ENCODE data around the gene P4HA1. TPM values are rescaled to one million over a fixed set of nuclear protein-coding genes. Genes with fewer than 3 reads are reported as not detected.
"Not testable (repeated sequence)": the region's sequence is repeated elsewhere in the genome, so short reads cannot be mapped to it uniquely, and the experiment has no call there.

Gene P4HA1
- total RNA-seq, 1 donor from 2014 or later: 54.8 TPM

DNA sequence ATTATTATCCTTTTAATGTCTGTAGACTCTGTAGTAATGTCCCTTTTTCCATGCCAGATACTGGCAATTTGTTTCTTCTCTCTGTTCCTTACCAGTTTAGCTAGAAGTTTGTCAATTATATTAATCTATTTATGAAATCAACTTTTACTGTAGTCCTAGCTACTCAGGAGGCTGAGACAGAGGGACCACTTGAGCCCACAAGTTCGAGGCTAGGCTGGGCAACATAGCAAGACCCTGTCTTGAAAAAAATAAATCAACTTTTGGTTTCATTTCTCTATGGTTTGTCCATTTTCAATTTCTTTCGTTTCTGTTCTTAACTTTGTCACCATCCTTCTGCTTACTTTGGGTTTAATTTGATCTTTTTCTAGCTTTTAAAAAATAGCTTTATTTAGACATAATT, 99.6 kb downstream of the P4HA1 start:
- no peak for DNase-seq (ENCODE audit: low spot score)
- intact Hi-C loops (cut with DNase I): no loop called here

DNA sequence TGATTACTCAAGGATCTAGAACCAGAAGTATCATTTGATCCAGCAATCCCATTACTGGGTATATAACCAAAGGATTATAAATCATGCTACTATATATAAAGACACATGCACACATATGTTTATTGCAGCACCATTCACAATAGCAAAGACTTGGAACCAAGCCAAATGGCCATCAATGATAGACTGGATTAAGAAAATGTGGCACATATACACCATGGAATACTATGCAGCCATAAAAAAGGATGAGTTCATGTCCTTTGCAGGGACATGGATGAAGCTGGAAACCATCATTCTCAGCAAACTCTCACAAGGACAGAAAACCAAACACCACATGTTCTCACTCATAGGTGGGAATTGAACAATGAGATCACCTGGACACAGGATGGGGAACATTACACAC, 101.2 kb downstream of the P4HA1 start:
- intact Hi-C loops (cut with DNase I): not testable (repeated sequence)

DNA sequence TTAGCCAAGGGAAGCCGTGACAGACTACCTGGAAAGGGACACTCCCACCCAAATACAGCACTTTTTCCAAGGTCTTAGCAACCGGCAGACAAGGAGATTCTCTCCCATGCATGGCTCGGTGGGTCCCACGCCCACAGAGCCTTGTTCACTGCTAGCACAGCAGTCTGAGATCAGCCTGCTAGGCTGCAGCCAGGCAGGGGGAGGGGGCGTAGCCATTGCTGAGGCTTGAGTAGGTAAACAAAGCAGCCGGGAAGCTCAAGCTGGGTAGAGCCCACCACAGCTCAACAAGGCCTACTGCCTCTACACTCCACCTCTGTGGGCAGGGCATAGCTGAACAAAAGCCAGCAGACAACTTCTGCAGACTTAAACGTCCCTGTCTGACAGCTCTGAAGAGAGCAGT, 106.9 kb downstream of the P4HA1 start:
- DNase-seq (ENCODE audit: low spot score); intact Hi-C loops (cut with DNase I): not testable (repeated sequence)

More for the DNA sequence above, 101.2 kb downstream of the P4HA1 start:
- not testable (repeated sequence) for DNase-seq (ENCODE audit: low spot score)

DNA sequence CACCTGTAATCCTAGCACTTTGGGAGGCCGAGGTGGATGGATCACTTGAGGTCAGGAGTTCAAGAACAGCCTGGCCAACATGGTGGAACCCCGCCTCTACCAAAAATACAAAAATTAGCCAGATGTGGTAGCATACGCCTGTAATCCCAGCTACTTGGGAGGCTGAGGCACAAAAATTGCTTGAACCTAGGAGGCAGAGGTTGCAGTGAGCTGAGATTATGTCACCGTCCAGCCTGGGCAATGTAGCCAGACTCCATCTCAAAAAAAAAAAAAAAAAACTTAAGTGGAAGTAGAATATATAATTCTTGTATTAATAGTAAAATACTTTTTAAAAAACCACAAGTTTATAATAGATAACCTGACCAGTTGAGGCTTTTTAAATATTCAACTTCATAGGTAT, 112.0 kb downstream of the P4HA1 start:
- intact Hi-C loops (cut with DNase I); DNase-seq (ENCODE audit: low spot score): not testable (repeated sequence)

DNA sequence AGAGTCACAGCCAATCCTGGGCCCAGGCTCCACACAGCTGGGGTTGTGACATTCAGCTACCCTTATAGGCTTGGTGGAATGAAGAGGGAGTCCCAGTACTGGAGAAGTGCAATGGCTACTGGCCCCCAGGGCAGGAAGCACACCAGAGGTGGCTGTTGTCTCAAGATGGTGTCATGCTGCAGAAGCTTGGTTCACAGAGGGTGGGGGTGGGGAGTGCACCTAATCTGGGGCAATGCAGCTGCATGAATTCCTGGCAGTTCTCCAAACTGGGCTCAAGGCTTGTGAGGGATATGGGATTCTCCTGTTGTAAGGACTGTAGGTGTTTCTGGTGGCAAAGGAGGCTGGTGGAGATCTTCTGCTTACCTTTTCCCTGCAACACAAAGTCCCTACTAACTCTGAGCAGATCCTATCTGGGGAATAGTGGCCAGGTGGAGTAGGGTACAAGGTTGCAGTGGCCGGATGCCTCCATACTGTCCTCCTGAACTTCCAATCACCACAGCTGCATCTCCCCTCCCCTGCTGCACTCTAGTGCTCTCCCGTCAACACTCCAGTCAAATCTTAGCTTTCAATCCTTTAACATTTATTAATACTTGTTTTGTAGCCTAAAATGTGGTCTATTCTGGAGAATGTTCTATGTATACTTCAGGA, 114.7 kb downstream of the P4HA1 start:
- DNase-seq (ENCODE audit: low spot score): no peak
- intact Hi-C loops (cut with DNase I): no loop called here

DNA sequence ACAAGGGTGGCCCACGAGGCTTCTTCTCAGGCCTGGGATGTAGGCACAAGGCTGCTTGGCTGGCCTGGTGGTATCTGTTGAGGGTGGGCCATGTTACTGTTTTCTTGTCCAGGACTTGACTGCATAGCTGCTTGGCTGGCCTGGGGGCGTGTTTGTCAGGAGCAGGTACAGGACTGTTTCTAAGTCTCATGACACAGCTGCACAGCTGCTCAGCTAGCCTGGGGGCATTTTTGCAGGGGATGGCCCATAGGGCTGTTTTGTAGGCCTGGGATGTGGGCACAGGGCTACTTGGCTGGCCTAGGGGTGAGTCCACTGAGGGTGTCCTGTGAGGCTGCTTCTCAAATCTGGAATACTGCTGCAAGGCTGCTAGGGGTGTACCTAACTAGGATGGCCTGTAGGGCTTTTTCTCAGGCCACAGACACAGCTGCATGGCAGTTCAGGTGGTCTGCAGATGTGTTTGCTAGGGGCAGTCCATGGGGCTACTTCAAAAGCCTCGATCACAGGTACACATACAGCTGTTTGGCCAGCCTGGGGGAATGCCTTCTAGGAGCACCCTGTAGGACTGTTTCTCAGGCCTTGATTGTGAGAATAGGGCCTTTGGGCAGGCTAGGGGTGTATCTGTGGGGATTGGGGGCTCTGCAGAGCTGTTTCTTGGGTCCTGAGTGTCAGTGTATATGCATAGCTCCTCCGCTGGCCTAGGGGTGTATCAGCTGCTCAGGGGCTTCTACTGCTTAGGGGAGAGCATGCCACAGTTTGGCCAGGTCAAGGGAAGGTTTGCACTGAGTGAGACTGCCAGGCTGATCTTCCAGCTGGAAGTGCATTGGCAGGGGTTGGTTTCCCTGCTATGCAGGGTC, 115.4 kb downstream of the P4HA1 start:
- DNase-seq (ENCODE audit: low spot score): no peak
- intact Hi-C loops (cut with DNase I): no loop called here

DNA sequence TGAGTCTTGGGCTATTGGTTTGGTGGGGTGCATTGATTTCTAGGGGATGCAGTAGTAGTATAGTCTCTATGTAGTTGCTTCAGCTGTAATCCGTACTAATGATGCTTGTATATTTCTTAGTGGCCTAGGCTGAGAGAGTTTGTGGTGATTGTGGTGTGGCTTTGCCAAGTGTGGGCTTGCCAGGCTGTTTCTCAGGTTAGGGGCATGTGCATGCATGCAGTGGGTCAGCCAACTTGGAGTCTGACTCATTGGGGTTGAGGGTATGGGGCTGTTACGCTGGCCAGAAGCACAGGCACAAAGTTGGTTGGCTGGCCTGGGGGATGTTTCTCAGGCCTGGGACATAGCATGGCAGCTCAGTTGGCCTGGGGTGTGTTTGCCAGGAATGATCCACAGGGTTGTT, 116.3 kb downstream of the P4HA1 start:
- intact Hi-C loops (cut with DNase I): no loop called here
- DNase-seq (ENCODE audit: low spot score): no peak

DNA sequence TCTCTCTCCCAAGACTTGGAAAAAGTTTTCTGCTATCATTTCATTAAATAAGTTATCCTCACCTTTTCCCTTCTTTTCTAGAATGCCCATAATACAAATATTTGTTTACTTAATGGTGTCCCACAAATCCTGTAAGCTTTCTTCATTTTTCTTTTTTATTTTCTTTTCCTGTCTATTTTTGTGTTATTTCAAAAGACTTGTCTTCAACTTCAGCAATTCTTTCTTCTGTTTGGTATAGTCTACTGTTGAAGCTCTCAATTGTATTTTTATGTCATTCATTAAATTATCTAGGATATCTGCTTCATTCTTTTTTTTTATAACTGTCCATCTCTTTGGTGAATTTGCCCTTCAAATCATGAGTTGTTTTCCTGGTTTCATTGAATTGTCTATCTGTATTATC, 117.0 kb downstream of the P4HA1 start:
- intact Hi-C loops (cut with DNase I): no loop called here
- DNase-seq (ENCODE audit: low spot score): no peak

DNA sequence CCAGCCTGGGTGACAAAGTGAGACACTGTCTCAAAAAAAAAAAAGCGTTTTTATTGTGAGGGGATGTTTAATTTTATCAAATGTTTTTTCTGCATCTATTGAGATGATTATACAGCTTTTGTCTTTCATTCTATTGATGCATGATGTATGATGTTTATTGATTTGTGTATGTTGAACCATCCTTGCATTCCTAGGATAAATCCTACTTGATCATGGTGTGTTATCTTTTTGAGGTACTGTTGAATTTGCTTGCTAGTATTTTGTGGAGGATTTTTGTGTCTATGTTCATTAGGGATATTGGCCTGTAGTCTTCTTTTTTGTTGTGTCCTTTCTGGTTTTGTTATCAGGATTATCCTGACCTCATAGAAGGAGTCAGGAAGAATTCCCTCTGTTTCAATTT, 119.8 kb downstream of the P4HA1 start:
- intact Hi-C loops (cut with DNase I): no loop called here
- DNase-seq (ENCODE audit: low spot score): no peak

Other genes starting within 250 kb of the P4HA1 start
- 0.32 TPM for gene OIT3, start 203.1 kb downstream of the P4HA1 start, total RNA-seq
- gene PLA2G12B, start 142.1 kb downstream of the P4HA1 start, total RNA-seq: not detected
- gene NUDT13, start 13.6 kb upstream of the P4HA1 start, total RNA-seq: 2.4 TPM
- 17.0 TPM for gene ECD, start 71.1 kb upstream of the P4HA1 start, total RNA-seq
- 11.5 TPM for gene FAM149B1, start 71.3 kb upstream of the P4HA1 start, total RNA-seq
- gene DNAJC9, start 150.4 kb upstream of the P4HA1 start, total RNA-seq: 7.4 TPM
- gene MRPS16, start 155.8 kb upstream of the P4HA1 start, total RNA-seq: 95.5 TPM

Measured in cardiac septum (tissue), 1 donor.